LHCN-M2 (cell line): ENCODE data around the gene SLC43A1. TPM values are rescaled to one million over a fixed set of nuclear protein-coding genes. Genes with fewer than 3 reads are reported as not detected.

ENCODE experiments used
- total RNA-seq: library from RNA; depleted of rRNA; stranded (reverse); fragments of >200 nt; gene quantifications from 2 replicates; pipeline ENCODE4 v1.2.3, GENCODE V29; 2014; rRNA removed

Gene SLC43A1
- total RNA-seq, 1 experiment from 2014 or later = 7.7 TPM

Other genes starting within 250 kb of the SLC43A1 start
- 95.9 and 114 TPM in 2 replicates for gene TNKS1BP1, start 190.8 kb downstream of the SLC43A1 start, total RNA-seq
- gene SSRP1, start 179.8 kb downstream of the SLC43A1 start, total RNA-seq = 150 and 169 TPM in 2 replicates
- gene P2RX3, start 177.3 kb downstream of the SLC43A1 start, total RNA-seq = not detected in 2 replicates
- not detected in 2 replicates for gene PRG3, start 134.6 kb downstream of the SLC43A1 start, total RNA-seq
- gene PRG2, start 125.1 kb downstream of the SLC43A1 start, total RNA-seq = 0.06 TPM in 1 of 2 replicates, not detected in the other
- 113 and 153 TPM in 2 replicates for gene SLC43A3, start 88.6 kb downstream of the SLC43A1 start, total RNA-seq
- 0.23 and 0.38 TPM in 2 replicates for gene RTN4RL2, start 55.2 kb downstream of the SLC43A1 start, total RNA-seq
- gene TIMM10, start 15.1 kb upstream of the SLC43A1 start, total RNA-seq = 46.7 and 53.8 TPM in 2 replicates
- not detected in 2 replicates for gene SMTNL1, start 21.9 kb upstream of the SLC43A1 start, total RNA-seq
- 25.8 and 48.2 TPM in 2 replicates for gene UBE2L6, start 52.0 kb upstream of the SLC43A1 start, total RNA-seq
- gene SERPING1, start 82.0 kb upstream of the SLC43A1 start, total RNA-seq = 5.2 and 5.4 TPM in 2 replicates
- 0.32 and 0.46 TPM in 2 replicates for gene YPEL4, start 134.2 kb upstream of the SLC43A1 start, total RNA-seq
- 25.3 TPM in 2 replicates for gene CLP1, start 142.1 kb upstream of the SLC43A1 start, total RNA-seq
- 50.3 and 55.1 TPM in 2 replicates for gene ZDHHC5, start 152.4 kb upstream of the SLC43A1 start, total RNA-seq
- gene MED19, start 196.5 kb upstream of the SLC43A1 start, total RNA-seq = 27.2 and 35.0 TPM in 2 replicates
- gene TMX2, start 196.9 kb upstream of the SLC43A1 start, total RNA-seq = 105 TPM in 2 replicates
- 123 and 183 TPM in 2 replicates for gene SELENOH, start 225.8 kb upstream of the SLC43A1 start, total RNA-seq
- gene BTBD18, start 236.1 kb upstream of the SLC43A1 start, total RNA-seq = not detected in 2 replicates
- gene CTNND1, start 246.1 kb upstream of the SLC43A1 start, total RNA-seq = 68.5 and 83.3 TPM in 2 replicates